ENCODE results near the gene PLD5. TPM values are rescaled to one million over a fixed set of nuclear protein-coding genes. Genes with fewer than 3 reads are reported as not detected.

The PLD5 gene
- total RNA-seq, 1 donor from 2014 or later, result 1.0 TPM

DNA sequence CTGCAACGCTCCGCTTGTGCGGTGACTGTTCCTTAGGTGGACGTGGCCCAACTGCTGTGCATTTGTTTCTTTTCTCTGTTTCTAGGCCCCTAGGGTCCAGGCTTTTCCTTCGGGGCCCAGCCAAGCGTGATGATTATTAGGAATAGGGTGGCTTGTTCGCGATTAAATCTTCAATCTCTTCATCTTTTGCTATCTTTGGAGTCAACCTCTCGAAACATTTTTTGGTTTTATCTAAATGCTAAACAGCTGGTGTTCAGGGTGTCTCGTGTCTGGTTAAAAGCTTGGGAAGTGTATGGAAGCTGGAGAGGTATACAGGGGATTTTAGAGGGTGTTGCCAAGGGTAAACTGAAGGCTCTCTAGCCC, 844 bp upstream of the PLD5 start:
- Mint-ChIP-seq H3K4me1 (ENCODE audit: low read depth) (peaks cover 9% of the 10 kb centered on the region), H3K27ac (no peak overlapping the region), H3K4me3 (ENCODE audit: low read depth) (peak overlapping the region; percentile 81), H3K9me3 (ENCODE audit: low read depth) (no peaks in the 10 kb centered on the region), H3K36me3 (ENCODE audit: insufficient read depth) (no peaks in the 10 kb centered on the region), H3K27me3 (peaks cover 57% of the 10 kb centered on the region)
- TF ChIP-seq, protein P1, sequence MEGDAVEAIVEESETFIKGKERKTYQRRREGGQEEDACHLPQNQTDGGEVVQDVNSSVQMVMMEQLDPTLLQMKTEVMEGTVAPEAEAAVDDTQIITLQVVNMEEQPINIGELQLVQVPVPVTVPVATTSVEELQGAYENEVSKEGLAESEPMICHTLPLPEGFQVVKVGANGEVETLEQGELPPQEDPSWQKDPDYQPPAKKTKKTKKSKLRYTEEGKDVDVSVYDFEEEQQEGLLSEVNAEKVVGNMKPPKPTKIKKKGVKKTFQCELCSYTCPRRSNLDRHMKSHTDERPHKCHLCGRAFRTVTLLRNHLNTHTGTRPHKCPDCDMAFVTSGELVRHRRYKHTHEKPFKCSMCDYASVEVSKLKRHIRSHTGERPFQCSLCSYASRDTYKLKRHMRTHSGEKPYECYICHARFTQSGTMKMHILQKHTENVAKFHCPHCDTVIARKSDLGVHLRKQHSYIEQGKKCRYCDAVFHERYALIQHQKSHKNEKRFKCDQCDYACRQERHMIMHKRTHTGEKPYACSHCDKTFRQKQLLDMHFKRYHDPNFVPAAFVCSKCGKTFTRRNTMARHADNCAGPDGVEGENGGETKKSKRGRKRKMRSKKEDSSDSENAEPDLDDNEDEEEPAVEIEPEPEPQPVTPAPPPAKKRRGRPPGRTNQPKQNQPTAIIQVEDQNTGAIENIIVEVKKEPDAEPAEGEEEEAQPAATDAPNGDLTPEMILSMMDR (IDR thresholded peaks at IDR 0.05; ENCODE audit: unreplicated experiment), result no peak
- DNase-seq (ENCODE audit: low spot score, unreplicated experiment), result no peak

DNA sequence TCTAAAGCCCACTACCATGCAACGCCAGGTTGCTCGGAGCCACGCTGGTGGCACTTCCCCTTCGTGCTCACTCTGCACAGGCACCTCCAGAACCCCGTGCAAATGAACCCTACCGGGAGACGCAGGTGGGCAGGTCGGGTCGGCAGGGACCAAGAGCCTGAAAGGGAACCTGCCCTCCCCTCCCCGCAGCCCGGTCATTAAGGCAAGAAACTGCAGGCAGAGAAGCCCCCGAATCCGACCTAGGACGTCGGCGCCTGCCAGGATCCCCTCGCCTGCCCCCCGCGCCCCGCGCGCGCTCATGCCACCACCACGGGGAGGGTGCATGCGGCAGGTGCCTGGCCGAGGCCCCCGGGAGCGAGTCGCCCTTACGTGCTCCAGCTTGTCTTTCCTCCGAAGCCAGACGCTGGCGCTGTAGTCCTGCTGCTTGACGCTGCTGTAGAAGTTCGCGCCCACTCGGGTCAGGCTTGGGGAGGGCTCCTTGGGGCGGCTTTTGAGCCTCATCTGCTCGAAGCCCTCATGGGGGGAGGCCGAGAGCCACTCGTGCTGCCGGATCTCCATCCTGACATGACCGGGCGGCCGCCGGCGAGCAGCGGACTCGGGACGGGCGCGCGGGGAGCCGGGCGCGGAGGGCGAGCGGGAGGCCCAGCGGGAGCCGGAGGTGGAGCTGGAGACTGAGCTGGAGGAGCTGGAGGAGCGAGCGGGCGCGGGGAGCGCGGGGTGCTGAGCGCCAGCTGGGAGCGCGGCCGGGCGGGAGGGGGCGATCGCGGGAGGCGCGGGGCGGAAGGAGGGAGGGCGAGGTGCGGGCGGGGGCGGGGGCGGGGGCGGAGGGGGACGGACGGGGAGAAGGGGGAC, 552 bp downstream of the PLD5 start:
- H3K27me3 Mint-ChIP-seq, result peaks cover 66% of the 10 kb centered on the region
- no peaks in the 10 kb centered on the region for H3K36me3 Mint-ChIP-seq (ENCODE audit: insufficient read depth)
- no peaks in the 10 kb centered on the region for H3K9me3 Mint-ChIP-seq (ENCODE audit: low read depth)
- peak overlapping the region; percentile 76 for H3K4me3 Mint-ChIP-seq (ENCODE audit: low read depth)
- TF ChIP-seq, protein P1 (IDR thresholded peaks at IDR 0.05; ENCODE audit: unreplicated experiment), result peak; percentile 6
- DNase-seq (ENCODE audit: low spot score, unreplicated experiment), result peak; percentile 74
- H3K4me1 Mint-ChIP-seq (ENCODE audit: low read depth), result peaks cover 9% of the 10 kb centered on the region
- H3K27ac Mint-ChIP-seq, result no peak overlapping the region

DNA sequence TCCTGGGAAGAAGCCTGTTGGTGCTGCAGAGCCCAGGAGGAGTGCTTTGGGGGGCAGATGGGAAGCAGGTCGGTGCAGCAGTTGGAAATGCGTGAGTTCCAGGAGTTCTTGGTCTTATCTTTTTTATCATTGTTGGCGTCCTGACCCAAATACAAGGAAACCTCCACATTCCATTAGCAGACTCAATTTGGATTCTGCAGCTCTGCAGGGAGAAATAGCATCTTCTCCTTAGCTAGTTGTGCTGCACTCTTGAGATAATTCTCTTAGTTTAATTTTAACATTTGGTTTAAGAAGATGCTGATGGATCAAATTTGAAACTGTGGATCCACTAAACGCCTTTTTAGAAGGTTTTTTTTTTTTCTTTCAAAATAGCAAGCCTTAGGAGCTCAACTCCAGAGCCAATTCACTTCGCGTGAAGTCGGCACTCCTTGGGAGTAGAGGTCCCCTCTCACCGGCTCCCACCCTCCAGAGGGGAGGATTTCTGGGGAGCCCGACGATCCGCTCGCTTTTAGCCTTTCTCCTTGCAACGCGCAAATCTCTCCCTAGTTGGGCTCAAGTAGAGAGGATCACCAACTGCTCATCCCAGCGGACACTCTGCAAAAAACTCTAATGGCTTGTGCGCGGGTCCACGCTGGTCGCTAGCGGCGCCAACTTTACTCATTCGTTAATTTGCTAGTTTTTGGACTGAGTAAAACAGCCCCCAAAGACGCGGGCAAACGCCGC, 1.3 kb downstream of the PLD5 start:
- TF ChIP-seq, protein P1 (IDR thresholded peaks at IDR 0.05; ENCODE audit: unreplicated experiment), result no peak
- Mint-ChIP-seq H3K4me3 (ENCODE audit: low read depth) (peak overlapping the region; percentile 76), H3K9me3 (ENCODE audit: low read depth) (no peaks in the 10 kb centered on the region), H3K4me1 (ENCODE audit: low read depth) (peaks cover 9% of the 10 kb centered on the region), H3K27ac (no peak overlapping the region), H3K27me3 (peaks cover 62% of the 10 kb centered on the region), H3K36me3 (ENCODE audit: insufficient read depth) (no peaks in the 10 kb centered on the region)
- DNase-seq (ENCODE audit: low spot score, unreplicated experiment), result no peak

DNA sequence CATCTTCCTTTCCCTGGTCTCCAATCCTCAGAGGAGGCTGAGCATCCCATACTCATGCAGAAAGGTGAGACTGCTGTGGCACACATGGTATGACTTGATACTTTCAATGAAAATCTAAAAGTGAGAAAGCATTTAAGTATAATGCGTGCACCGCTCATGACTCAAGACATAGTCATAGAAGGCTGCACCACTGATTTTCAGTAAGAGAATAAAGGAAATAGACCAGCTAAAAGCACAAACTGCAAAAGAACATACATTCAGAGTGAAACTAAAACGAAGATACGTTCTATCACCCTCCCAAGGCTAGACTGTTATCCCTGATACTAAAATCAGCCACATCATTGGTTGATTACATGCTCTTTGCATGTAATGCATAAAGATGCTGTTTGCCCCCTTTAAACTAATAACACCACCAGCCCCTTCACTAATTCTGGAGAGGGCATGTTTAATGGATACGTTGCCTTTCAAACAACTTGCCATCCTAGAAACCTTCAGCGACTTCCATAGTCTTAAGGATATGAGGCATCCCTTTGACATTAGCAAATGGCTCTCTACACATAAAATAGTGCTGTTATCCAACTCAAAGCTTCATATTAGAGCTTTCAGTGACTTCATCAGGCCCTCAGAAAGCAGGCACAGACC, 2.1 kb downstream of the PLD5 start:
- H3K27me3 Mint-ChIP-seq, result peaks cover 62% of the 10 kb centered on the region
- TF ChIP-seq, protein P1 (IDR thresholded peaks at IDR 0.05; ENCODE audit: unreplicated experiment), result no peak
- no peaks in the 10 kb centered on the region for H3K36me3 Mint-ChIP-seq (ENCODE audit: insufficient read depth)
- DNase-seq (ENCODE audit: low spot score, unreplicated experiment), result no peak
- H3K4me3 Mint-ChIP-seq (ENCODE audit: low read depth), result peak overlapping the region; percentile 76
- H3K9me3 Mint-ChIP-seq (ENCODE audit: low read depth), result no peaks in the 10 kb centered on the region
- H3K4me1 Mint-ChIP-seq (ENCODE audit: low read depth), result peaks cover 9% of the 10 kb centered on the region
- no peak overlapping the region for H3K27ac Mint-ChIP-seq

DNA sequence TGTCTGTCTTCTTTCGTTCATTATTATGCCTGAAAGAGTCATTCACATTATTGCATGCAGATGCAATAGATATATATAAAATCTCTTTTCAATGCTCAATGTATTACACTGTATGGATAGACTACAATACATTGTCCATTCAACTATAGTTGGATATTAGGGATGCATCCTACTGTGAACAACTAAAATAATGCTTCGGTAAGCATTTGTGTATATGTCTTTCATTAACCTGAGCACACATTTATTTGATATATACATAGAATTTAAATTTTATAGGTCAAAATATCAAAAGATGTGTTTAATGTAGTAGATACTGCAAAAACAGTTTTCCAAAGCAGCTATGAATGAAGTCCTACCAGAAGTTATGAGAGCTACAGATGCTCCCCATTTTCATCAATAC, 8.9 kb downstream of the PLD5 start:
- Mint-ChIP-seq H3K36me3 (ENCODE audit: insufficient read depth) (peaks cover 4% of the 10 kb centered on the region), H3K4me1 (ENCODE audit: low read depth) (no peaks in the 10 kb centered on the region), H3K27me3 (peaks cover 14% of the 10 kb centered on the region), H3K4me3 (ENCODE audit: low read depth) (no peak overlapping the region), H3K9me3 (ENCODE audit: low read depth) (no peaks in the 10 kb centered on the region), H3K27ac (no peak overlapping the region)
- TF ChIP-seq, protein P1 (IDR thresholded peaks at IDR 0.05; ENCODE audit: unreplicated experiment), result no peak
- DNase-seq (ENCODE audit: low spot score, unreplicated experiment), result no peak

All from progenitor cell of endocrine pancreas (in vitro differentiated cells).